Astrocyte of the cerebellum (primary cell): ENCODE results near the gene CBX2.

ENCODE experiments used
- DNase-seq: peaks from one replicate; pipeline ENCODE4 v3.0.0-alpha.2; 2011; ENCODE audit warnings: low read depth
- H3K4me3 ChIP-seq: 2 replicates; pipeline ENCODE4 v1.5.1; 2011; ENCODE audit warnings: mild to moderate bottlenecking, low read depth, low read length, moderate library complexity
- CTCF ChIP-seq: IDR thresholded peaks from 2 replicates; pipeline ENCODE4 v1.5.1; 2012; ENCODE audit warnings: low read length, low read depth, moderate library complexity, mild to moderate bottlenecking; ENCODE audit errors: missing control alignments
- in situ Hi-C: cut with HindIII; loops from 2 replicates; pipeline ENCODE4 v1.10.0; 2017; ENCODE audit warnings: low sequenced_read_pairs

Gene CBX2

GRCh38 chr17:79798299-79799173 lies 20.6 kb downstream of the CBX2 start:
- no peak for TF ChIP-seq CTCF
- no peak for DNase-seq
- in situ Hi-C loops: loop anchor here (5.0 kb wide), 1 partner anchor 179 kb away; no protein-coding TSS in a partner anchor
- H3K4me3 ChIP-seq: peak overlapping the region; percentile 74

GRCh38 chr17:79799174-79799537 lies 21.2 kb downstream of the CBX2 start:
- no peak for TF ChIP-seq CTCF
- no peak for DNase-seq
- in situ Hi-C loops: loop anchor here (5.0 kb wide), 1 partner anchor 178 kb away; no protein-coding TSS in a partner anchor
- H3K4me3 ChIP-seq: no peak overlapping the region

DNA sequence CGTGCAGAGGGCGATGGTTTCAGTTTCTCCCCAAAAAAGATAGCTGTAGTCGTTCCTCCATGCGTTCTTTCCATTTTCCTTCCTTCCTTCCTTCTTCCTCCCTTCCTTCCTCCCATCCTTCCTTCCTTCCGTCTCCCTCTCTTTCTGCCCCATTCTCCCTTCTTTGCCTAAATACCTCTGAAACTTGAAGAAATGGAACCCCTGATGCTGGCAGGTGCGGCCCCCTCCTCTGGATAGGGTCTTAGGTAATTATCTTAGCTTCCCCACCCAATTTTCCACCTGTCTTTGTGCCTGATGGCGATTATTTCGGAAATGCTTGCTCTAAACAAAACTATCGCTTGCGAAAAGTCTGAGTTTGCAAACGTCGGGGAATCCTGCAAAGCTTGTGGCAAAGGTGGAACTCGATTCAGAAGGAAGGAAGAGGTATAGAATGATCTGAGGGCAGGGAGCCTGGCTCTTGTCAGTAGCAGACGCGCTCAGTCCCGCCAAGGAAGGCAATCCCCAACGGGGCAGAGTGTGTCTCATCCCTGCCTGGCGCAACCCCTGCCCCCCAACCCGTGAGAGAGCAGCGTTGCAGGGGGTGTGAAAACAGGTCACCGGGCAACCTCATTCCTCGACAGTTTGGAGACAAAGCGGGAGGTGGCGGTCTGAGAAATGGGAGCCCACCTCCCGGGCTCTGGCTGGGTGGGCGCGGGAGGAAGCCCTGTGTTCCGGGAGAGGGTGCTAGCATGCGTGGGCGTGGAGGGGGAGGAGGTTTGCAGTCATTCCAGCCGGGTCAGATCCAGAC lies 21.8 kb downstream of the CBX2 start:
- no peak for DNase-seq
- no peak overlapping the region for H3K4me3 ChIP-seq
- no peak for TF ChIP-seq CTCF
- in situ Hi-C loops: loop anchor here (5.0 kb wide), 1 partner anchor 178 kb away; no protein-coding TSS in a partner anchor

- DNase-seq: peak; percentile 55
- H3K4me3 ChIP-seq: peak overlapping the region; percentile 20
- no peak for TF ChIP-seq CTCF
- in situ Hi-C loops: no loop called here
These were observed 22.6 kb downstream of the CBX2 start for GRCh38 chr17:79800325-79801155.

DNA sequence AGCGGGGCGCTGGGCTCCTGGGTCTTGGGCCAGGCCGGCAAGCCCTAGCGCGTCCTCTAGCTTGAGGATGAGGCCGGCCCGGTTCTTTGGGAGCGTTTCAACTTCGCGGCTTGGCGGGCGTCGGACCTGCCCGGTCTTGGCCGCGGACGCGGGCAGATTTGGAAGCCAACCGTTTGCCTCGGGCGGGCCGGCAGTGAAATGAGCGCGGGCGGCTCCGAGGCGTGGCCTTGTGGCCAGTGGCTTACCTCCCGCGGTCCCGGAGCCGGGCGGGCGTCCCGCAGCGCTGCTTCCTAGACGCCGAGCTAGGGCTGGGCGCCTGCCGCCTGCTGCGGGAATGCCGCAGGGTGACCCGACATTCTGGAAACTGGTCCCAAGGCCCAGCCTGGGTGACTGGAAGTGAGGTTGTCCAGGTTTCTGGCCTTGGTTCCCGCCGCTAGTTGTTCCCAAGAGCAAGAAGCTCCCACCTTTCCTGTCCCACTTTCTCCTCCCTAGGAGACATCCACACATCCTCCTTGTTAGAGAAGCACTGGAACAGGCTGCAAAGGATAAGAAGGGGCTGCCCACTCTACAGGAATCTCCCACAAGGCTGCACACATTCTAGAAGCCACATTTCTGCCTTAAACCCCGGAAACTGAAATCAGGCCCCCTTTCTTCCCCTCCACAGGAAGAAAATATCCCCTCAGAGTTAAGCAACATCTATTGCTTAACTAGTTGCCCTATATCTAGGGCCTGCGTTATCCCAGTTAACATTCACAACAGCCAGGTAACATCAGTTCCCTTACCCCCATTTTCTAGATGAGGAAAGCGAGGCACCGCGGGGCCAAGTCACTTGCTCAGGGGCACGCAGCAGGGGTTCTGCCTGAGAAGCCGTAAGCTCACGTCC lies 23.4 kb downstream of the CBX2 start:
- H3K4me3 ChIP-seq: peak overlapping the region; percentile 20
- peak; percentile 48 for DNase-seq
- in situ Hi-C loops: no loop called here
- peak; percentile 19 for TF ChIP-seq CTCF
